BJ (cell line): ENCODE data around the gene VEZF1. TPM values are rescaled to one million over a fixed set of nuclear protein-coding genes. Genes with fewer than 3 reads are reported as not detected.

Source experiments
- CTCF ChIA-PET: fragments of 350-600 bp; formaldehyde crosslinking; extraction: SDS; loops from one replicate; lab custom pipeline; 2021; ENCODE audit warnings: antibody characterized with exemption, inconsistent platforms; lab: Yijun Ruan, JAX
- POLR2A ChIA-PET: fragments of 300-600 bp; sonication (Branson Sonifier 250); formaldehyde crosslinking; extraction: SDS; loops from one replicate; lab custom pipeline; 2021; ENCODE audit warnings: antibody characterized with exemption; lab: Charles Lee
- DNase-seq: peaks from one replicate; pipeline ENCODE4 v3.0.0-alpha.2; 2011; ENCODE audit warnings: low read depth
- H3K27me3 ChIP-seq: 2 replicates; pipeline ENCODE4 v1.6.0; 2011; ENCODE audit warnings: low read length; ENCODE audit not compliant: control insufficient read depth, insufficient read depth
- H3K36me3 ChIP-seq: 2 replicates; pipeline ENCODE4 v1.5.1; 2011; ENCODE audit warnings: low read length; ENCODE audit not compliant: control insufficient read depth, insufficient read depth
- H3K4me3 ChIP-seq: 2 replicates; pipeline ENCODE4 v1.5.1; 2011; ENCODE audit warnings: low read depth, mild to moderate bottlenecking, control low read depth, low read length
- CTCF ChIP-seq: IDR thresholded peaks from 2 replicates; pipeline ENCODE4 v1.5.1; 2011; ENCODE audit warnings: low read depth, mild to moderate bottlenecking, control low read depth, inconsistent platforms, low read length, moderate library complexity; ENCODE audit not compliant: insufficient read depth
- polyA plus RNA-seq: library from polyadenylated mRNA; depleted of rRNA; stranded (reverse); fragments of >200 nt; gene quantifications from 2 replicates; pipeline ENCODE4 v1.2.3, GENCODE V29; 2011

The VEZF1 gene
- polyA plus RNA-seq, 1 experiment, result 27.3 TPM

- no peak for TF ChIP-seq CTCF
- Histone ChIP-seq H3K36me3 (no peaks in the 10 kb centered on the region), H3K27me3 (no peaks in the 10 kb centered on the region), H3K4me3 (no peak overlapping the region)
- ChIA-PET POLR2A (no interaction called here), CTCF (interaction anchor here (1.4 to 3.2 kb wide), 2 partner anchors 8 to 13 kb away, joined by 3 to 19 read pairs; no protein-coding TSS in a partner anchor)
- no peak for DNase-seq
Measured at GRCh38 chr17:57957120-57957850, 30.8 kb downstream of the VEZF1 start.

GRCh38 chr17:57956291-57957119, 31.5 kb downstream of the VEZF1 start:
- no peak for DNase-seq
- H3K4me3 ChIP-seq, result no peak overlapping the region
- no peak for TF ChIP-seq CTCF
- H3K27me3 ChIP-seq, result no peaks in the 10 kb centered on the region
- CTCF ChIA-PET, result interaction anchor here (0.6 to 6.2 kb wide), 4 partner anchors 9 to 65 kb away, joined by 3 to 39 read pairs (median 12); no protein-coding TSS in a partner anchor
- H3K36me3 ChIP-seq, result no peaks in the 10 kb centered on the region
- POLR2A ChIA-PET, result no interaction called here

- DNase-seq, result no peak
- POLR2A ChIA-PET, result no interaction called here
- 0 out of 2 replicates have a peak, but pooled peaks have one; percentile 26 for TF ChIP-seq CTCF
- Histone ChIP-seq H3K4me3 (peak within 1 kb of the TSS; percentile 69), H3K36me3 (no peaks in the 10 kb centered on the region), H3K27me3 (no peaks in the 10 kb centered on the region)
- CTCF ChIA-PET, result interaction anchor here (0.5 to 6.2 kb wide), 11 partner anchors 10 to 97 kb away, joined by 3 to 39 read pairs (median 4); no protein-coding TSS in a partner anchor
Measured at GRCh38 chr17:57955183-57955931, 32.7 kb downstream of the VEZF1 start, which contains the start of gene CUEDC1. Gene CUEDC1 (minus strand): TSS chr17:57955412. CDS start chr17:57885564, 69,848 bp downstream.

GRCh38 chr17:57954397-57955182, 33.5 kb downstream of the VEZF1 start:
- Histone ChIP-seq H3K4me3 (peak overlapping the region; percentile 69), H3K36me3 (no peaks in the 10 kb centered on the region), H3K27me3 (no peaks in the 10 kb centered on the region)
- CTCF ChIA-PET, result interaction anchor here (0.7 to 6.2 kb wide), 14 partner anchors 11 to 96 kb away, joined by 3 to 39 read pairs (median 5); no protein-coding TSS in a partner anchor
- no peak for TF ChIP-seq CTCF
- POLR2A ChIA-PET, result interaction anchor here (0.7 to 0.8 kb wide), 2 partner anchors 81 to 104 kb away, joined by 3 read pairs; no protein-coding TSS in a partner anchor
- DNase-seq, result no peak
